Measurements from ENCODE around the gene BTBD17.

DNA sequence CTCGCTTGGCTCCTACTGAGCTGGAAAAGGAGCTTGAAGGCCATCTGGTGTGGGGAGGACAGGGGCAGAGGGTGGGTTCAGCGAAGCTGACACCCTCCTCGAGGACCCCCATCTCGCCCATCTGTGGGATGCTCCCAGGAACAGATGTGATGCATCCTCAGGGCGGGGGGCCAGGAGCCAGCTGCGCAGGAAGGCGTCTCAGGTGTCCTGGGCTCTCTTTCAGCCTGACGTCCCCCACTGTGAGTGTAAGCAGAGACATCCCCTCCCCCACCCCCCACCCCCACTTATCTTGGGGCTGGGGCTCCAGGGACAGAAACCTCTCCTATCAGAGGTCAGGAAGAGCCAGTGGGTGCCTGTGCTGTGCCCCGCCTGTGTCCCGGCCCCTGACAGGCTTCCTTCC, 19.4 kb downstream of the BTBD17 start:
- no peak for TF ChIP-seq GATA2 (IDR thresholded peaks at IDR 0.05; ENCODE audit: low read depth, low read length)
- TF ChIP-seq GATA3 (IDR thresholded peaks at IDR 0.05; ENCODE audit: low read depth, low read length): no peak

All from SH-SY5Y (cell line).